Stimulated activated CD4-positive, alpha-beta T cell treated with anti-CD3 and anti-CD28 coated beads, Interleukin-1b, Interleukin-23, amount 100 ng/mL, for 24 hours (primary cell): Measurements from ENCODE around the gene STARD9.
"Not testable (repeated sequence)": the region's sequence is repeated elsewhere in the genome, so short reads cannot be mapped to it uniquely, and the experiment has no call there.

Source experiments
- DNase-seq, 4 experiments: peaks; one replicate each; pipeline ENCODE4 v3.0.0-alpha.2; 2020; ENCODE audit warnings: low read depth in 4 of 4, low spot score in 1 of 4

STARD9 gene

GRCh38 chr15:42759093-42759492 lies 183.7 kb downstream of the STARD9 start:
- DNase-seq, result no peak

- no peak for DNase-seq
These were observed 185.4 kb downstream of the STARD9 start for GRCh38 chr15:42760759-42761158.

GRCh38 chr15:42761813-42762212 lies 186.4 kb downstream of the STARD9 start:
- not testable (repeated sequence) for DNase-seq

- not testable (repeated sequence) for DNase-seq
These were observed 188.8 kb downstream of the STARD9 start for GRCh38 chr15:42764154-42764731.

GRCh38 chr15:42766109-42766508 lies 190.7 kb downstream of the STARD9 start:
- DNase-seq, result not testable (repeated sequence)
